Astrocyte of the cerebellum (primary cell): ENCODE results near the gene KRCC1.
A peak's percentile ranks its signal among the peaks of the same experiment; 100 is the strongest.
"Not testable (repeated sequence)": the region's sequence is repeated elsewhere in the genome, so short reads cannot be mapped to it uniquely, and the experiment has no call there.

Experiments used
- DNase-seq: peaks from one replicate; pipeline ENCODE4 v3.0.0-alpha.2; 2011; ENCODE audit warnings: low read depth
- H3K4me3 ChIP-seq: 2 replicates; pipeline ENCODE4 v1.5.1; 2011; ENCODE audit warnings: mild to moderate bottlenecking, low read depth, low read length, moderate library complexity
- in situ Hi-C: cut with HindIII; loops from 2 replicates; pipeline ENCODE4 v1.10.0; 2017; ENCODE audit warnings: low sequenced_read_pairs
- TF ChIP-seq, protein P1 (sequence below): IDR thresholded peaks from 2 replicates; pipeline ENCODE4 v1.5.1; 2012; ENCODE audit warnings: low read length, low read depth, moderate library complexity, mild to moderate bottlenecking; ENCODE audit errors: missing control alignments

The KRCC1 gene

DNA sequence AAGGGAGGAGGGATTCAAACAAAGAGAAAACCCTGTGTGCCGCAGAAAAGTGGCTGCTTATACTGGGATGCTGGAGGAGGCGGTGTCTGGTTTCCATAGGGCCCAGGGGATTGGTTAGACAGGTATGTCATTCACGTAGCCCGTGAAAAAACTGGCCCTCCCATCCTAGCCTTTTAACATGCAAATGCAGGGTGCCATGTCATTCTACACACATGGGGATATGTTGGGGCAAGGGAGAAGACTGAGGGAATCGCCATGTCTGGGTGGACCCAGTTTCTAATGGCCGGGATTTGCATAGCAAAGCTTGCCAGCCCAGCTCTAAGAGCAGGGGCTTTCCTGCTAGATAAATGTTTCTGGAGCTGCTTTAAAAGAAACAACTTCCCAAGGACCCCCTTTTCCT, 31.1 kb downstream of the KRCC1 start:
- TF ChIP-seq, protein P1, sequence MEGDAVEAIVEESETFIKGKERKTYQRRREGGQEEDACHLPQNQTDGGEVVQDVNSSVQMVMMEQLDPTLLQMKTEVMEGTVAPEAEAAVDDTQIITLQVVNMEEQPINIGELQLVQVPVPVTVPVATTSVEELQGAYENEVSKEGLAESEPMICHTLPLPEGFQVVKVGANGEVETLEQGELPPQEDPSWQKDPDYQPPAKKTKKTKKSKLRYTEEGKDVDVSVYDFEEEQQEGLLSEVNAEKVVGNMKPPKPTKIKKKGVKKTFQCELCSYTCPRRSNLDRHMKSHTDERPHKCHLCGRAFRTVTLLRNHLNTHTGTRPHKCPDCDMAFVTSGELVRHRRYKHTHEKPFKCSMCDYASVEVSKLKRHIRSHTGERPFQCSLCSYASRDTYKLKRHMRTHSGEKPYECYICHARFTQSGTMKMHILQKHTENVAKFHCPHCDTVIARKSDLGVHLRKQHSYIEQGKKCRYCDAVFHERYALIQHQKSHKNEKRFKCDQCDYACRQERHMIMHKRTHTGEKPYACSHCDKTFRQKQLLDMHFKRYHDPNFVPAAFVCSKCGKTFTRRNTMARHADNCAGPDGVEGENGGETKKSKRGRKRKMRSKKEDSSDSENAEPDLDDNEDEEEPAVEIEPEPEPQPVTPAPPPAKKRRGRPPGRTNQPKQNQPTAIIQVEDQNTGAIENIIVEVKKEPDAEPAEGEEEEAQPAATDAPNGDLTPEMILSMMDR, result no peak
- in situ Hi-C loops, result no loop called here
- H3K4me3 ChIP-seq, result no peak overlapping the region
- no peak for DNase-seq

DNA sequence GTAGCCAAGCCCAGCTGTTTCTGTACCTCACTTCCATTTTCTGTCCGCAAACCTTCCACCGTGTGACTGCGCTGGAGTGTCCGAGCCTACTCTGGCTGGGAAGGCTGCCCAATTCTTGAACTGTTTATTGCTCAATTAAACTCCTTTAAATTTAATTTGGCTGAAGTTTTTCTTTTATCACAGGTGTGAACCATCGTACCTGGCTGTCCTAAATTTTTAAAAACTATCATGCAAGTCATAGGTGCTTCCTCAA, 33.0 kb downstream of the KRCC1 start:
- H3K4me3 ChIP-seq, result no peak overlapping the region
- TF ChIP-seq, protein P1, result no peak
- in situ Hi-C loops, result no loop called here
- no peak for DNase-seq

DNA sequence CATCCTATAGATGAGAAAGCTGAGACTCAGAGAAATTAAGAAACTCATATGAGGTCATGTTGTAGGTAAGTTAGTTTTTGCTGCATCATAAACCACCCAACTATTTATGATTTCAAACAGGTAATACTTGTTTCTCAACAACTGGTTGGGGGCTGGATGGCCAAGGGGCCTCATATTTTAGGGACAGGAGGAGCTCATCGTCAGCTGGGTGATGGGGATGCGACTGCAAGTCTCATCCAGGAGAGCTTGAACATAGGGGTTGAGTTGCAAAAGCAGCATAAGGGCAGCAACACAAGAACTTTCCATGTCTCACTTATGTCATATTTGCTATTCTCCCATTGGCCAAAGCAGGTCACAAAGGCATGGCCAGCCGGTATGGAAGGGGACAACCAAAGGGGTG, 35.6 kb downstream of the KRCC1 start:
- TF ChIP-seq, protein P1, result no peak
- in situ Hi-C loops, result no loop called here
- no peak for DNase-seq
- no peak overlapping the region for H3K4me3 ChIP-seq

DNA sequence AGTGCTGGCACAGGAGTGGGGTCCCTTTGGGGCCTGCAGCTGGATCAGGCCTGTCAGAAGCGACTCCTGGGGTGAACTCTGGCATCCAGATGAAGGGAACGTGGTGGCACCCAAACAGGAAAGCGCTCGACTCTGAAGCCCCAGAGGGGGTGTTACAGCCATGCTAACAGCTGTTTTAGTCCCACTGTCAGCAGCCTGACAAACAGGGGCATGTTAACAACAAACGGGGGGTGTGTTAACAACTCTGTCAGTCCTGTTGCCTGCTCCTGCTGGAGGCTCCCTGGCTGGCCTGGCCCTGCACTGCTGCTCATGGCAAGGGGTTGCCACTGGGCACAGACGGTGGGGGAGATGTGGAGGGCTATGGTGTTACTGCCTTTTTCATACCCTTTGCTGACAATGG, 36.7 kb downstream of the KRCC1 start:
- TF ChIP-seq, protein P1, result no peak
- no peak for DNase-seq
- in situ Hi-C loops, result no loop called here
- H3K4me3 ChIP-seq, result no peak overlapping the region

DNA sequence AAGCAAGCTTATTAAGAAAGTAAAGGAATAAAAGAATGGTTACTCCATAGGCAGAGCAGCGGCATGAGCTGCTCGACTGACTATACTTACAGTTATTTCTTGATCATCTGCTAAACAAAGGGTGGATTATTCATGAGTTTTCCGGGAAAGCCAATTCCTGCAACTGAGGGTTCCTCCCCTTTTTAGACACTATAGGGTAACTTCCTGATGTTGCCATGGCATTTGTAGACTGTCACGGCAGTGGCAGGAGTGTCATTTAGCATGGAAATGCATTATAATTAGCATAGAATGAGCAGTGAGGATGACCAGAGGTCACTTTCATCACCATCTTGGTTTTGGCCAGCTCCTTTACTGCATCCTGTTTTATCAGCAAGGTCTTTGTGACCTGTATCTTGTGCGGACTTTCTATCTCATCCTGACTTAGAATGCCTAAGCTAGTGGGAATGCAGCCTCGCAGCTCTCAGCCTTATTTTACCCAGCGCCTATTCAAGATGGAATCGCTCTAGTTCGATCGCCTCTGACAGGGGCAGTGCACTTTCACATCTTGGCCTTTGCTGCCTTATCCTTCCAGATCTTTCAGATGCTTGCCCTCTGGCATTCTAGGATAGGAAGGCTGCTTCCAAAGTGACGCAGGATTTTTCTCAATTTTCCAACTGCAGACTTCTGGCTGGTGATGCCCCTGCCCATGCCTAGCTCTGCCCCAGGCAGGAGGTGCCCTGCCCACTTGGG, 37.3 kb downstream of the KRCC1 start:
- in situ Hi-C loops, DNase-seq, H3K4me3 ChIP-seq: not testable (repeated sequence)

DNA sequence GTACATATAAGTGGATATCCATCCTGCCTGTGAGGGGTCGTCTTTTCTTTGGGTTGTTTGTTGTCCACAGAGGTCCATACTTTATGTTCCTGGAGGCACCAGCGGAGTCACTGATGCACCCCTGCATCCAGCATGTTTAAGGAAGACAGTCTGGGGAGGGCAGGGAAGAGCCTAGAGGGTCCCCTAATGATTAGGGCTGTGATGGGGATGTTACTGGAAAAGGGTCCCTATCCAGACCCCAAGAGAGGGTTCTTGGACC, 37.9 kb downstream of the KRCC1 start:
- in situ Hi-C loops, H3K4me3 ChIP-seq, DNase-seq: not testable (repeated sequence)

DNA sequence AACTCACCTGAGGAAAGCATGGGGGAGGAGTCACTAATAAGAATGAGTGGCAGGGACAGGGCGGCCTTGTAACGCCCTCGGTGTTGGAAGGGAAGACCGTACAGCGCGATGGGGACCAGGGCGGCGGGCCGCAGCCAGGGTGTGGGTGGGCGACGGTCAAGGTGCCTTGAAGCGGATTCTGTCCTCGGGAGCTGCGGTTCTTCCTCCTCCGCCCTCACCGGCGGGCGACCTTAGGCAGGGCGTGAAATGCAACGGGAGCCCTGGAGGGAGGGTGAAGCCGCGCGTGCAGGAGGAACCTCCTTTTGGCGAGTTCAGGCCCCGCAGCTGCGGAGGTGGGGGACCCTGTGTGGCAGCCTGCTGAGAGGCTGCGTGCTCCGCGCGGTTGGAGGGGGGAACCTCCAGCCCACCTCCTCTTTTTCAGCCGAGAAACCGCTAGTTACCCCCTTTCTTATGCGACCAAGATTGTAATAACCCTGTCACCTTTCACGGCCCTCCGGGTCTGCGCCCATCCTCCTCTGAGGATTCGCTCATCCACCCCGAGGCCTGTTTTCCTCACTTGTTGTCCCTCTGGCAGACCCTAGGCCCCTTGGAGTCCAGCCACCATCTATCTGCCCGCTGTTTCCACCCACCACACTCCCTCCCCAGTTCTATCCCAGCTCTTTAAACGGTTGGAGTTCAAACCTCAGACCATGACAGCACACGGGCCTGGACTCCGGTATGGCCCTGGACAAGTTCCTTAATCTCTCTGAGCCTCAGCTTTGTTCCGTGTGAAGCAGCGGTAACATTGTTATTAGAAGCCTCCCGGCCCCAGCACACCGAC, 38.4 kb downstream of the KRCC1 start:
- H3K4me3 ChIP-seq, result peak overlapping the region; percentile 62
- TF ChIP-seq, protein P1, result no peak
- in situ Hi-C loops, result no loop called here
- DNase-seq, result no peak
